HG02759 (cell line): ENCODE measurements around the gene MCM5.
"Not testable (repeated sequence)": the region's sequence is repeated elsewhere in the genome, so short reads cannot be mapped to it uniquely, and the experiment has no call there.

ENCODE experiments used
- ATAC-seq: cut with Tn5 transposase; IDR thresholded peaks from one replicate; pipeline ENCODE4 v1.9.1; 2021; ENCODE audit warnings: mild to moderate bottlenecking, moderate library complexity; ENCODE audit not compliant: unreplicated experiment

Gene MCM5

DNA sequence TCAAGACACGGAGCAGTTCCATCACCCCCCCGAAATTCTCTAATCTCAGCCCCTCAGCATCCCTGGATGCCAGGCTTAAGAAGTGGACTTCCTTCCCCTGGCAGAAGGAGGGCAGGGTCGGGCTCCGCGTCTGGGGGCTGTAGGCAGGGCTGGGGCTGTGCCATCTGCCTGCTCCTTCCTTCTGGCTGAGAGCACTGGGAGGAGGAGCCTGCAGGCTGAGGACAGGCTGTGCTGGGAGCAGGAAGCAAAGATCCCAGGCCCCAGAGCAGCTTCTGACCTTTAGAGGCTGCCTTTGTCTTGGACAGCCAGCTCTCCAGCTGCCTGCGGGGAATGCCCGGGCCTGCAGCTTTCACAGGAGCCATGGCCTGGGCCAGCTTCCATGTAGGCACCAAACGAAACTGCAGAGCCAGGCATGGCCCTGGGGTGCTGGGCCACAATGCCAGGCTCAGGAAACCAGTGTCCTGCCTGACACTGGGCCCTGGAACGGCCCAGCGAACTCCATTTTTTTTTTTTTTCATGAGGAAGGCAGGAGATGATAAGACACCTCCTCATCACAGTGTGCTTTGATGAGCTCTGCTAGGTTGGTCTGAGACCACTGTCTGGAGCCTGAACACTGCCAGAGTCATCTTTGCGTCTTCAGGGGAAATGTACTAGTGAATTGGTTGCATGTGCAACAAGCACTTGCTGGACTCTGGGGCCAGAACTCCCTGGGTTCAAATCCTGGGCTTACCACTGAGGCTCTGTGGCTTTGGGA lies 67.9 kb downstream of the MCM5 start:
- no peak for ATAC-seq

DNA sequence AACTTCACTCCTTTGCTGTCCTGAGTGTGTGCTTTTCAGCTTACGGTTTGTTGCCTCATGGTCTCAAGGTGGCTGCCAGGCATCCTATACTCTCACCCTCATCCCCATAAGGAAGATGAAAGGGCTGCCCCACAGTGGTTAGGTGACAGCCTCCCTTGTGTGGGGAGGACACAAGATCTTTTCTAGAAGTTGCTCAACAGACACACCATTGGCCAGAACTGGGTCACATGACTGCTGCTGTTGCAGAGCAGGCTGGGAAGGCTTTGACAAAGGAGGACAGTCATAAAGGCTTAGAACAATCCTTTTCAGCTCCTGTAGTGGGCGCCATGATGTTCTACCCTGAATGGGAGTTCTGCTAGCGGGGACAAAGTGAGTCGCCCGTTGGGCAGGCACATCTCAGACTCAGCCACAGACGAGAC lies 71.0 kb downstream of the MCM5 start:
- ATAC-seq: no peak

DNA sequence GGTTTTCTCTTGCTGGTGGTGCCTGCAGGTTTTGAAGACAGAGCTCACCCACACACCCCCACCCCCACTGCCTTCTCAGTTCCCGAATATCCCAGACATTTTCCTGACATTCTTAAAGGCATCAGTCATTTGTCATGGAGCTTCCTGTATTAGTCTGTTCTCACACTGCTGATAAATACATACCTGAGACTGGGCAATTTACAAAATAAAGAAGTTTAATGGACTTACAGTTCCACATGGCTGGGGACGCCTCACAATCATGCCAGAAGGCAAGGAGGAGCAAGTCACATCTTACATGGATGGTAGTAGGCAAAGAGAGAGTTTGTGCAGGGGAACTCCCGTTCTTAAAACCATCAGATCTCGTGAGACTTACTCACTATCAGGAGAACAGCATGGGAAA lies 71.6 kb downstream of the MCM5 start:
- not testable (repeated sequence) for ATAC-seq

DNA sequence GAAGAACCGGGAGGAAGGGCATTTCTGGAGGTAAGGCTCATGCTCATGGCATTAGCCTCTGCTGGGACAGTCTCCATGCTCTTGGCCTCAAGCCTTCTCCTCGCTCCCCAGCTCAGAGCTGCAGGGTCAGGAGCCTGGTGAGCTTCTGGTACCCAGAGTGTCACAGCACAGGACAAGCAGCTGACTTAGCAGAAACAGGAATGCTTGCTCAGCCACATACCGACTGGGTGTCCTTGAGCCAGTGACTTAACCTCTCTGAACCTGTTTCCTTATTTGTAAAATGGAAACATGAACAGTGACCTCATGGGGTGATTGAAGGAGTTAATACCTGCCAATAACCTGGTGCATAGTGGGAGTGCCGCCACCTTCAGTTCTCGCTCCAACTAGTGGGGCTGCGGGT lies 72.5 kb downstream of the MCM5 start:
- no peak for ATAC-seq

DNA sequence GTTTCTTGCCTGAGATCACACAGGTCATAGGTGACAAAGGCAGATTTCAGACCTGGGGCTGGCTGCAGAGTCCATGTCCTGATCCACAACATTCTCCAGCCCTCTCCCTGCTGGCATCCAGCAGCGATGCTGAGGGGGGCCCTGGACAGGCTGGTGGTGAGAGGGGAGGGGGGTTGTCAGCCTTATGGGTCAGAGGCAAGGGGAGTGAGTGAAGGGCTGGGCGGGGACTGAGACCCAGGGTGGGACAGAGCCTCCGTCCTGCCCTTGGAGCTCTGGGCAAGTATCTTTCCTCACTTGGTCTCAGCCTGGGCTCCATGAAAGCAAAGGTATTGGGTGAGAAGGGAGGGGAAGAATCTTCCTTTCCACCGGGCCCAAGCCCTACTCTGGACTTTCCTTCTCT lies 74.0 kb downstream of the MCM5 start:
- ATAC-seq: no peak
